ENCODE measurements around the gene LY6G6C.

LY6G6C gene

GRCh38 chr6:31680226-31681134, 41.1 kb downstream of the LY6G6C start, which contains the start of gene LY6G5C:
TSS of gene LY6G5C (minus strand) at chr6:31681067. CDS start at chr6:31680373, 694 bp downstream.
- DNase-seq (ENCODE audit: low read depth) = peak; percentile 45

- no peak for DNase-seq (ENCODE audit: low read depth)
Observed at GRCh38 chr6:31677955-31678354, 43.6 kb downstream of the LY6G6C start.

- no peak for DNase-seq (ENCODE audit: low read depth)
Observed at GRCh38 chr6:31676904-31677303, 44.6 kb downstream of the LY6G6C start.

GRCh38 chr6:31676322-31676903, 45.1 kb downstream of the LY6G6C start:
- no peak for DNase-seq (ENCODE audit: low read depth)

- no peak for DNase-seq (ENCODE audit: low read depth)
Observed at GRCh38 chr6:31669676-31670075, 51.9 kb downstream of the LY6G6C start, which contains the start of gene LY6G5B. TSS of gene LY6G5B (plus strand) at chr6:31669976. CDS start at chr6:31670951, 975 bp downstream.

Measured in activated gamma-delta T cell treated with anti-CD3 and anti-CD28 coated beads, Interleukin-2, amount 50 U/mL, for 16 hours (primary cell).